NCI-H1105 (cell line): ENCODE results near the gene NUDT4.
A peak's percentile ranks its signal among the peaks of the same experiment; 100 is the strongest.
"Not testable (repeated sequence)": the region's sequence is repeated elsewhere in the genome, so short reads cannot be mapped to it uniquely, and the experiment has no call there.

Experiments used
- DNase-seq: peaks from one replicate; lab custom pipeline; 2025; lab: John Stamatoyannopoulos, UW

NUDT4 gene

DNA sequence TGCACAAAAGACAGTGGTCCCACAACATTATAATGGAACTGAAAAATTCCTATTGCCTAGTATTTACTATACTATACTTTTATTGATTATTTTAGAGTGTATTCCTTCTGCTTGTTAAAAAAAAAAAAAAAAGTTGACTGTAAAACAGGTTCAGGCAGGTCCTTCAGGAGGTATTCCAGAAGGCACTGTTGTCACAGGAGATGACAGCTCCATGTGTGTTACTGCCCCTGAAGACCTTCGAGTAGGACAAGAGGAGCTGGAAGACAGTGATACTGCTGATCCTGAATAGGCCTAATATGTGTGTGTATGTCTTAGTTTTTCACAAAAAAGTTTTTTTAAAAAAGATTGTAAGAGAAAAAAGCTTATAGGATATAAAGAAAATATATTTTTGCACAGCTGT lies 51.7 kb downstream of the NUDT4 start:
- no peak for DNase-seq

DNA sequence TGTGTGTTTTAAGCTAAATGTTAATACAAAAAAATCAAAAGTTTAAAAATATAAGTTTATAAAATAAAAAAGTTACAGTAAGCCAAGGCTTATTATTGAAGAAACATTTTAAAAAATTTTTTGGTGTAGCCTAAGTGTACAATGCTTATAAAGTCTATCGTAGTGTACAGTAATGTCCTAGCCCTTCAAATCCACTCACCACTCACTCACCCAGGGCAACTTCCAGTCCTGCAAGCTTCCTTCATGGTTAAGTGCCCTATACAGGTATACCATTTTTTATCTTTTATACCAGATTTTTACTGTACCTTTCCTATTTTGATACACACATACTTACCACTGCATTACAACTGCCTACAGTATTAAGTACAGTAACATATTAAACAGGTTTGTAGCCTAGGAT lies 52.1 kb downstream of the NUDT4 start:
- DNase-seq, result no peak

DNA sequence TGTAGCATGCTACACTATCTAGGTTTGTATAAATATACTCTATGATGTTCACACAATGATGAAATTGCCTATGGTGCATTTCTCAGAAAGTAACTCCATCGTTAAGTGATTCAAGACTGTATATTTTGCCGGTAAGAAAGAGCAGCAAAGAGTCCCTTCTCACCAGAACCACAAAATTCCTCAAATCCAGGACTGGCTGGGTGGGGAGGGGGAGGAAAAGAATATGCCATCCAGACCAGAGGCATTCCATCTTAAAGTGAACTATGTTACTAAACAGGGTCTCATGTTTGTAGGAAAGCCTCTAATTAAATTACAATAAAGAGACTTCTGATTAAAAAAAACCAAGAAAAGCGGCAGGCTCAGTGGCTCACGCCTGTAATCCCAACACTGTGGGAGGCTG lies 52.6 kb downstream of the NUDT4 start:
- DNase-seq, result no peak

DNA sequence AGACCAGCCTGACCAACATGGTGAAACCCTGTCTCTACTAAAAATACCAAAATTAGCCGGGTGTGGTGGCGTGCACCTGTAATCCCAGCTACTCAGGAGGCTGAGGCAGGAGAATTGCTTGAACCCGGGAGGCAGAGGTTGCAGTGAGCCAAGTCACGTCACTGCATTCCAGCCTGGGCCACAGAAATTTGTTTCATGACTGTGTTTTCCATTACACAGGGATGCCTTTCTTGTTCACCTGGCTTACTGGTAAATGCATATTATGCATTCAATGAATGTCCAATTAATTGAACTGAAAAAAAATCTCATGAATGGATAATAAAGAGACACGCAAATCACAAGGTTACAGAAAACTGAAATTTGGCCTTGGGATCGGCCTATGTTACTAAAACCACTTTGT lies 54.3 kb downstream of the NUDT4 start:
- not testable (repeated sequence) for DNase-seq

- DNase-seq, result no peak
Measured at GRCh38 chr12:93434256-93434865, 56.6 kb downstream of the NUDT4 start.

DNA sequence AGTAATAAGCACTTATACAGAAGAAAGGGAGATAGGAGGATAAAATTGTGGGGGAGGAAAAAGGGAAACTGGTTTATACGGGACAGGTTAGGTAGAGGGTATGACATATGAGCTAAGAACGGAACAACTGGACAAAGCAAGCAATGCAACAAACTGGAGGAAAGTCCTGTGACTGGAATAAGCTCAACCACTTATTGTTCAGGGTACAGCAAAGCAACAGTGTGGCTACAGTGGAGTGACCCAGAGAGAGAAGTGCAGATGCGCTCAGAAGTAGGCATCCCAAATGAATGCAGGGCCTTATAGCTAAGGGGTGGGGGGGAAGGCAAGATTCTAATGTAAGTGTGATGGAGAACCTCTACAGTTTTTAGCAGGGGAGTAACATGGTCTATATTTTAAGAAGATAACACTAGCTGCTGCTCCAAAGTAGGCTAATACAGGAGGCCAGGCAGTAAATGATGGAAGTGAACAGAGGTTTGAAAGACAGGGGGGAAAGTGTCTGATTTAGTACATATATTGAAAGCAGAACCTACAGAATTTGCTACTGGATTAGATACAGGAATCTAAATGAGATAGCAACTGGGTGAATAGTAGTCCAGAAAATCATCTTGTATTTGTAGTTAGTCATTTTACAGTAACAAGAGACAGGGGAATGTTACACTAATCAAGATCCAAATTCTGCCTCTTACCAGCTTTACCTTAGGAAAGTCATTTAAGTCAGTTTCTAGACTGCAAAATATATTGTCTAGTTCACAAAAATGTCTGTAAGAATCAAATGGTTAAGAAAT lies 60.7 kb downstream of the NUDT4 start:
- DNase-seq, result no peak

- no peak for DNase-seq
Measured at GRCh38 chr12:93440043-93440835, 62.5 kb downstream of the NUDT4 start.

GRCh38 chr12:93441081-93441616 lies 63.4 kb downstream of the NUDT4 start:
- DNase-seq, result no peak

- DNase-seq, result peak; percentile 96
Measured at GRCh38 chr12:93441617-93442410, 64.1 kb downstream of the NUDT4 start, which contains the start of gene UBE2N. TSS of gene UBE2N (minus strand) at chr12:93441947. CDS start at chr12:93441884, 63 bp downstream.

- no peak for DNase-seq
Measured at GRCh38 chr12:93442411-93443340, 65.0 kb downstream of the NUDT4 start.

- no peak for DNase-seq
Measured at GRCh38 chr12:93443576-93443975, 65.9 kb downstream of the NUDT4 start.

DNA sequence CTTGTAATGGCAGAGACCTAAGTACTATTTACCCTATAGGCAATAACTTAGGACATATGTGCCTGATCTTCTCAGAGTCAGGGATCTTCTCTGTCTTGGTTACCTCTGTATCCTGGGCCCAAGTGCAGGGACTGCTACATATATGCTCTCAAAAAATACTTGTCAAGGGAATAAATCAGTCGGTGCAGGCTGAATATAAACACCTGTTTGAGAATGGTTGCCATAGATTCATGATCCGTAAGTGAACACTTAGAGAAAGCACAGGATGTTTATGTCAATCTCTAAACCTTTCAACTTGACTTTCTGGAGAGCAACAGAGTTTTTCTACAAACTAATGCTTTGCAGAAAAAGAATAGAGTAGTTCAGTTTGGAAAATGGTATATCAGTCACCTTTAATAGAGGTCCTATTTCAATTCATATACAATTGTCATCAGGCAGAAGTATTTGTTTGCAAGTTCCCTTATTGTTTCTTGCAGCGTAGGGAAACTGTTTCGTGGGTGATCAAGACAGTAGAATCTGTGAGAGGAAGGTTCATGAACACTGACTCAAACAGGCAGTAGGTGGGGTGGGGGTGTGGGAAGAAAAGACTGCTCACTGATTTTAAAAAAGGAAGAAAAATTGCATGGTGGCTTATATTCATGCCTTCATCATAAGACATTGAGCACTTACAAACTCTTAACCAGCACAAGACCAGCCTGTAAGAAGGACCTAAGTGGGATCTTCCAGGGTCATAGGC lies 70.0 kb downstream of the NUDT4 start:
- no peak for DNase-seq

DNA sequence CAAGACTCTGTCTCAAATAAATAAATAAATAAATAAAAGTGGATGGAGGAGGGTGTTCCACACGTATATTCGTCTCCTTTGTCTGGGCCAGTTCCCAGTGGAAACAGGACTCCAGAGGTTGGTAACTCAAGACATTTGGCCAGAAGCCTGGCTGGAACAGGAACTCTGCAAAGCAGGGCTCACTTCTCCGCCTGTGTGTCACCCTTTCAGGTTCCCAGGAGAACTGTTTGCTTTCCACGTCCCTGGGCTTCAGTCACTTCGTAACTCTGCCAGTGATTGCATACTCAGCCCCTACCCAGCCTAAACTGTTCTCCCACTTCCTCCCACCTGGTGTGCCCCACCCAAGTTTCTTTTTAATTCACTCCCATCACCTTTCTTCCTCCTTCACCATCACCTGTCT lies 71.1 kb downstream of the NUDT4 start:
- DNase-seq, result no peak

DNA sequence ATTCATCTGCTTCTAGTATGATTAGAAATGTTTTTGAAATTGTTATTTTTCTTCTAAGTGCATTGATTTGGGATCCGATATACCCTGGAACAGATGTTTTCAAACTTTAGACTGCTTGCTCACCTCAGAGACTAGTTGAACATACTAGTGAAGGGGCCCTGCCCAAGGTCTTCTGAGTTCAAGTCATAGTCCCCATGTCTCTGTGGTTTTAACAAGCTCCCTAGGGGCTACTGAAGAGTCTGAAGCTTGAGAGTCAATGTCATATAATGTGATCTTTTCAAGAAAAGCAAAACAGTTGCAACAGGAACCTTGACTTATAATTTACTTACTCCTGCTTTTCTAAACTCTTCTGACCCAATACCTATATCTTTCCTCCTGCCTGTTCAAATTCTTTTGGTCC lies 71.6 kb downstream of the NUDT4 start:
- DNase-seq, result no peak

- no peak for DNase-seq
Measured at GRCh38 chr12:93451423-93452158, 73.9 kb downstream of the NUDT4 start.

GRCh38 chr12:93453633-93454032 lies 75.9 kb downstream of the NUDT4 start:
- DNase-seq, result no peak

GRCh38 chr12:93456077-93456476 lies 78.4 kb downstream of the NUDT4 start:
- no peak for DNase-seq
